Measurements from ENCODE around the gene TMEM79. TPM values are rescaled to one million over a fixed set of nuclear protein-coding genes. Genes with fewer than 3 reads are reported as not detected.

TMEM79 gene
- total RNA-seq, 4 donors from 2014 or later, result 1.7 to 4.5 (median 3.1) TPM

DNA sequence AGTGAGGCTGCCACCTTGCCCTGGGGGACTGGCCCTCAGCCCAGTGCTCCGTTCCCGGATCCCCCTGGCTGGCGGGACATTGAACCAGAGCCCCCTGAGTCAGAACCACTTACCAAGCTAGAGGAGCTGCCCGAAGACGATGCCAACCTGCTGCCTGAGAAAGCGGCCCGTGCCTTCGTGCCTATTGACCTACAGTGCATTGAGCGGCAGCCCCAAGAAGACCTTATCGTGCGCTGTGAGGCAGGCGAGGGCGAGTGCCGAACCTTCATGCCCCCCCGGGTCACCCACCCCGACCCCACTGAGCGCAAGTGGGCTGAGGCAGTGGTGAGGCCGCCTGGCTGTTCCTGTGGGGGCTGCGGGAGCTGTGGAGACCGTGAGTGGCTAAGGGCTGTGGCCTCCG is 1.3 kb downstream of the TMEM79 start:
- WGBS, 2 donors, result 94 to 96% methylated on average over 8 to 21 of the region's 21 CpGs
- Histone ChIP-seq H3K4me3 (no peak overlapping the region), H3K9me3 (no peaks in the 10 kb centered on the region), H3K4me1 (peaks cover 0 to 31% (median 16%) of the 10 kb centered on the region in 4 donors), H3K27ac (no peak overlapping the region), H3K27me3 (no peaks in the 10 kb centered on the region), H3K36me3 (peaks cover 0 to 28% (median 0%) of the 10 kb centered on the region in 3 donors)
- no peak for TF ChIP-seq POLR2A (IDR thresholded peaks at IDR 0.05)
- TF ChIP-seq EP300 (IDR thresholded peaks at IDR 0.05), result no peak
- TF ChIP-seq, protein P1, sequence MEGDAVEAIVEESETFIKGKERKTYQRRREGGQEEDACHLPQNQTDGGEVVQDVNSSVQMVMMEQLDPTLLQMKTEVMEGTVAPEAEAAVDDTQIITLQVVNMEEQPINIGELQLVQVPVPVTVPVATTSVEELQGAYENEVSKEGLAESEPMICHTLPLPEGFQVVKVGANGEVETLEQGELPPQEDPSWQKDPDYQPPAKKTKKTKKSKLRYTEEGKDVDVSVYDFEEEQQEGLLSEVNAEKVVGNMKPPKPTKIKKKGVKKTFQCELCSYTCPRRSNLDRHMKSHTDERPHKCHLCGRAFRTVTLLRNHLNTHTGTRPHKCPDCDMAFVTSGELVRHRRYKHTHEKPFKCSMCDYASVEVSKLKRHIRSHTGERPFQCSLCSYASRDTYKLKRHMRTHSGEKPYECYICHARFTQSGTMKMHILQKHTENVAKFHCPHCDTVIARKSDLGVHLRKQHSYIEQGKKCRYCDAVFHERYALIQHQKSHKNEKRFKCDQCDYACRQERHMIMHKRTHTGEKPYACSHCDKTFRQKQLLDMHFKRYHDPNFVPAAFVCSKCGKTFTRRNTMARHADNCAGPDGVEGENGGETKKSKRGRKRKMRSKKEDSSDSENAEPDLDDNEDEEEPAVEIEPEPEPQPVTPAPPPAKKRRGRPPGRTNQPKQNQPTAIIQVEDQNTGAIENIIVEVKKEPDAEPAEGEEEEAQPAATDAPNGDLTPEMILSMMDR (IDR thresholded peaks at IDR 0.05), result no peak
- DNase-seq (ENCODE audit: low spot score in 2 of 2), result no peak

DNA sequence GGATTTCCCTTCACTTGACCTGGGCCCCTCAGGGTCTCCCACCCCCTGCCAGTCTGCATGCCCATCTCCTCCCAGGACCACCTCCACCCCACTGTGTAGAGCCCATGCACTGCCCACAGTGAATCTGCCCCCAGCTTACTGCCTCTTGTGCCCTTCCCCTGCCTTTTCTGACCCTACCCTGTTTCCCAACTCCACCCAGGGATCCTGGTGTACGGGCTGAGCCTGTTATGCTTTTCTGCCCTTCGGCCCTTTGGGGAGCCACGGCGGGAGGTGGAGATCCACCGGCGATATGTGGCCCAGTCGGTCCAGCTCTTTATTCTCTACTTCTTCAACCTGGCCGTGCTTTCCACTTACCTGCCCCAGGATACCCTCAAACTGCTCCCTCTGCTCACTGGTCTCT is 1.9 kb downstream of the TMEM79 start:
- H3K27ac ChIP-seq, result no peak overlapping the region
- H3K4me3 ChIP-seq, result no peak overlapping the region
- WGBS, 2 donors, result 87 to 94% methylated on average over 8 of the region's 8 CpGs
- peaks cover 0 to 31% (median 16%) of the 10 kb centered on the region in 4 donors for H3K4me1 ChIP-seq
- H3K36me3 ChIP-seq, result peaks cover 0 to 28% (median 0%) of the 10 kb centered on the region in 3 donors
- H3K9me3 ChIP-seq, result no peaks in the 10 kb centered on the region
- no peaks in the 10 kb centered on the region for H3K27me3 ChIP-seq
- no peak for TF ChIP-seq EP300 (IDR thresholded peaks at IDR 0.05)
- TF ChIP-seq, protein P1 (IDR thresholded peaks at IDR 0.05), result no peak
- no peak for TF ChIP-seq POLR2A (IDR thresholded peaks at IDR 0.05)
- DNase-seq (ENCODE audit: low spot score in 2 of 2), result no peak

DNA sequence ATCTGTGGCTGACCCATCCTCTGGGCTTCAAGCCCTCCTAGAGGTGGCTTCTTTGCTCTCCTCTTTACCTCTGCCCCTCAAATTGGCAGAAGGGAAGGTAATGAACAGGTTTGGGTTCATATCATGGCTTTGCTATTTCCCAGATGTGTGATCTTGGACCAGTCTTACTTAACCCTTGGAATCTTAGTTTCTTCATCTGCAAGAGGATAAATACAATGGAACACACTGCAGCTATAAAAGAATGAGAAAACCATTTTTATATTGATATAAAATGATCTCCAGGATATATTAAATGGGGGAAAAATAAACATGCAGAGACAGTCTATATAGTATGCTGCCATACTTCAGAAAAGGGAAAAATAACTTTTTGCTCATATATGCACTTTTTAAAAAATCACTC is 5.7 kb downstream of the TMEM79 start:
- H3K4me3 ChIP-seq, result no peak overlapping the region
- TF ChIP-seq, protein P1 (IDR thresholded peaks at IDR 0.05), result no peak
- TF ChIP-seq EP300 (IDR thresholded peaks at IDR 0.05), result no peak
- no peak for TF ChIP-seq POLR2A (IDR thresholded peaks at IDR 0.05)
- no peaks in the 10 kb centered on the region for H3K9me3 ChIP-seq

DNA sequence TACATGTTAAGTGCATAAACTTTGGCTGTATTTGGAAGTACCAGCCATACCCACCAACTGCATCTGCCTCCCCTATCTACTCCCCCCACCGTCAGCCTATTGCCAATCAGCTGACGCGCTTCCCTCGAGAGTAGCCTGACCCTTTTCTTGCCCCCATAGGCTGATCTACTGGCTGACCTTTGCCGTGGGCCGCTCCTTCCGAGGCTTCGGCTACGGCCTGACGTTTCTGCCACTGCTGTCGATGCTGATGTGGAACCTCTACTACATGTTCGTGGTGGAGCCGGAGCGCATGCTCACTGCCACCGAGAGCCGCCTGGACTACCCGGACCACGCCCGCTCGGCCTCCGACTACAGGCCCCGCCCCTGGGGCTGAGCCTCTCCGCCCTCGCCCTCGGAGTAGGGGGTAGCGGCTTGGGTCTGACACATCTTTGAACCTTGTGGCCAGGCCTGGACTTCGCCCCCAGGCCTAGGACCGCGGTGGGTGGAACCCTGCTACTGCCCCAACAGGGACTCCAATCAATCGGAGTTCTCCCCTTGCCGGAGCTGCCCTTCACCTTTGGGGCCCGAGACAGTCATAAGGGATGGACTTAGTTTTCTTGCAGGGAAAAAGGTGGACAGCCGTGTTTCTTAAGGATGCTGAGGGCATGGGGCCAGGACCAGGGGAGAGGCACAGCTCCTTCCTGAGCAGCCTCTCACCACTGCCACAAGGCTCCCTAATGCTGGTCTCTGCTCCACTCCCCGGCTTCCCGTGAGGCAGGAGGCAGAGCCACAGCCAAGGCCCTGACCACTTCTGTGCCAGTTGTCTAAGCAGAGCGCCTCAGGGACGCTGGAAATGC is 7.3 kb downstream of the TMEM79 start:
- 7 to 13% methylated on average over 31 to 37 of the region's 37 CpGs for WGBS, 2 donors
- peaks cover 0 to 43% (median 19%) of the 10 kb centered on the region in 4 donors for H3K4me1 ChIP-seq
- peak; percentile 86 to 87 for DNase-seq (ENCODE audit: low spot score in 2 of 2)

More for the DNA sequence above, 5.7 kb downstream of the TMEM79 start:
- Histone ChIP-seq H3K27ac (no peak overlapping the region), H3K4me1 (peaks cover 0 to 33% (median 15%) of the 10 kb centered on the region in 4 donors), H3K27me3 (no peaks in the 10 kb centered on the region), H3K36me3 (peaks cover 0 to 46% (median 0%) of the 10 kb centered on the region in 3 donors)
- DNase-seq (ENCODE audit: low spot score in 2 of 2), result no peak

More for the DNA sequence above, 7.3 kb downstream of the TMEM79 start:
- peak overlapping the region; percentile 71 to 94 (median 85) for H3K27ac ChIP-seq
- H3K27me3 ChIP-seq, result no peaks in the 10 kb centered on the region
- TF ChIP-seq, protein P1 (IDR thresholded peaks at IDR 0.05), result no peak
- TF ChIP-seq EP300 (IDR thresholded peaks at IDR 0.05), result peak in 1 of 2 donors; percentile 80
- peak; percentile 50 to 52 for TF ChIP-seq POLR2A (IDR thresholded peaks at IDR 0.05)
- H3K9me3 ChIP-seq, result no peaks in the 10 kb centered on the region
- peaks cover 0 to 35% (median 0%) of the 10 kb centered on the region in 3 donors for H3K36me3 ChIP-seq
- H3K4me3 ChIP-seq, result peak overlapping the region; percentile 34 to 54 (median 48)
